Sciatic nerve (tissue), 2 donors: ENCODE measurements around the gene ZMAT3. TPM values are rescaled to one million over a fixed set of nuclear protein-coding genes. Genes with fewer than 3 reads are reported as not detected.
A peak's percentile ranks its signal among the peaks of the same experiment; 100 is the strongest.
"Not testable (repeated sequence)": the region's sequence is repeated elsewhere in the genome, so short reads cannot be mapped to it uniquely, and the experiment has no call there.

ENCODE experiments used
- ATAC-seq: fragments of 200-7000 bp; cut with Tn5 transposase; one replicate; pipeline ENCODE4 v1.9.1; 2020; ENCODE audit warnings: mild to moderate bottlenecking, moderate library complexity
- DNase-seq: peaks from one replicate; pipeline ENCODE4 v3.0.0-alpha.2; 2020; ENCODE audit warnings: low spot score
- intact Hi-C: fragments of 100-400 bp; cut with DNase I; formaldehyde crosslinking; loops from one replicate; pipeline ENCODE4 v1.14.2; 2022
- total RNA-seq: library from RNA; stranded (reverse); fragmentation: NEBNext Ultra II Directional; extraction: Animal tissue kit (Norgen Biotek cat#: 25700); gene quantifications from one replicate; pipeline ENCODE4 v1.2.1, GENCODE V29; 2021
- donor health status: DM: no; HTN: no; CAD: no.
- donor health status: DM: no; HTN: no; CAD: no.

ZMAT3 gene, protein sequence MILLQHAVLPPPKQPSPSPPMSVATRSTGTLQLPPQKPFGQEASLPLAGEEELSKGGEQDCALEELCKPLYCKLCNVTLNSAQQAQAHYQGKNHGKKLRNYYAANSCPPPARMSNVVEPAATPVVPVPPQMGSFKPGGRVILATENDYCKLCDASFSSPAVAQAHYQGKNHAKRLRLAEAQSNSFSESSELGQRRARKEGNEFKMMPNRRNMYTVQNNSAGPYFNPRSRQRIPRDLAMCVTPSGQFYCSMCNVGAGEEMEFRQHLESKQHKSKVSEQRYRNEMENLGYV
- 19.9 TPM for total RNA-seq

DNA sequence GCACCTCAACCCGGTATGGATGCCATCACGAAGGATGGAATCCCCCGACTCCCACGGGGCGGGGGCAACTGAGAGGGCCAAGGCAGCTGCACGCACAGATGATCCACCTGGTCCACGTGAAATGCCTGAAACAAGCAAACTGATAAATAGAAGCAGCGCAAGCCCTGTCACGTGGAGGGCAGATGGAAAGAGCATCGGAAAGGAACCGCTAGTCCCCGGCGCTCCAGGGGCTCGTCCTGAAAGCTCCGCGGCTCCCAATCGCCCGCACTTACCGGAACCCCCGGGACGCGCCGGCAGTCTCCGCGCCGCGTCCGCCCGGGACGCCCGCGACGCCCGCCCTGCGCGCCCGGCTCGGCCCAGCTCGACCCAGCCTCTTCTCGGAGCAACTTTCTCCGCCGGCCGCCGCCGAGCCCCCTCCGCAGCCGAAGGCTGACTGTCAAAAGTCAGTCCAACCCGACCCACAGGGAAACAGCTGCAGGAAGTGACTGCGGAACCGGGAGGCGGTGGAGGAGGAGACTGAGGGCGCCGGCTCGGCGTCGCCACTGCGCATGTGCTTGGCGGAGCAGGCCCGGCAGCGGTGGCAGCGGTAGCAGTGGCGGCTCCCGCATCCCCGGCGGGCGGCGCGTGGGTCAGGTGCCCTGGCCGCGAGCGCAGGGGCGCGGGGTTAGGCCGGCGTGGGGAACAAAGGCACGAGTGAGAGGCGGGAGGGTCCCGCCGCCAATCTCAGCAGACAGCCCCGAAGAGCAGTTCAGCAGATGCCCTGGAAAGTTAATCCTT lies at the start of gene ZMAT3:
TSS of gene ZMAT3 (minus strand) at position 487 of the 777 bp plus-strand sequence. CDS start 4,057 bp downstream, outside the sequence.
- DNase-seq (peak; percentile 91), ATAC-seq (peak; percentile 97)
- intact Hi-C loops = no loop called here

DNA sequence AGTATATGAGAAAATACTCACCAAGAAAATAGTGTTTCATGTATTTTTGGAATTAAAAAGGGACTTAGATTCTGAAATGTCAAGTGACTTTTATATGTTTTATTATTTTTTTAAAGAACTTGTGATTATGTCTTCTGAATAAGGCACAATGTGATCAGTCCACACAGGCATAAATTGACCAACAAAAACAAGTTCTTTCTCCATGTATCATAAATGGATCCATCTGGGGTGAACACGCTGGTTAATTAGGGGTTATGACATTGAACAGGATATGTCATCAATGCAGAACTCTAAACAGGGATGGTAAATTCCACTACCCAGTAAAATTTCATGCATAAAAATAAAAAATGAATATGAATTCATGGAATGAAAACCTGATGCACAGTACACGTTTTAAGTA lies 45.2 kb upstream of the ZMAT3 start:
- ATAC-seq = no peak

DNA sequence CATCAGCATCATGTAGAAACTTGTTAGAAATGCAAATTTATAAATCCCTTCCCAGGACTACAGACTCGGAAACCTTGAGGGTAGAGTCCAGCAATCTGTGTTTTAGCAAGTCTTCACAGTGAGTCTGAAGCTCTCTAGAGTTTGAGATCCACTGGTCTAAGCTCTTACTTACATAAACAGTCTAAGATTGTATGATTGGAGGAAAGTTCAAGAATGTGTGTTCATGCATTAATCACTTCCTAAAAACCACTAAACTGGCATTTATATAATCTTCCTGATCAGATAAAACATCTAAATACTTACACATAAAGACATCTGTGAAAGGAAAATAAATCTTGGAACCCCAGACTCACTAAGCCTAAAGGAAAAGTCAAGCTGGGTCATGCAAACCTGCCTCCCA lies 43.8 kb upstream of the ZMAT3 start:
- ATAC-seq, intact Hi-C loops, DNase-seq: not testable (repeated sequence)

More for the DNA sequence above, 45.2 kb upstream of the ZMAT3 start:
- intact Hi-C loops = no loop called here
- DNase-seq = no peak

DNA sequence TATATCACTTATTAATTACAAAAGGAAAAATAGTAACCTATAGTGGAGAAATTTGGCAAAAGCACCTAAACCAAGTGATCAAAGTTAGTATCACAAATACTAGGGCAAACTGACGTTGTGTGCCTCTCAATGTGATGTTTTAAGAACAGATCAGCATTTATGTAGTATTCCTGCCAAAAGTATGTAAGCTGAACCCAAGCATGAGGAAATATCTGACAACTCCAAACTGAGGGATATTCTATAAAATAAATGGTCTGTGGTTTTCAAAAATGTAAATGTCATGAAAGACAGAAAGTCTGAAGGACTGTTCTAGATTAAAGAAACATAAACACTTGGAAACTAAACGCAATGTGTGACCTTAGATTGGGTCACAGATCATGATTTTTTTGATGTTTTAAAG lies 42.3 kb upstream of the ZMAT3 start:
- DNase-seq (no peak), ATAC-seq (no peak)
- intact Hi-C loops = no loop called here

DNA sequence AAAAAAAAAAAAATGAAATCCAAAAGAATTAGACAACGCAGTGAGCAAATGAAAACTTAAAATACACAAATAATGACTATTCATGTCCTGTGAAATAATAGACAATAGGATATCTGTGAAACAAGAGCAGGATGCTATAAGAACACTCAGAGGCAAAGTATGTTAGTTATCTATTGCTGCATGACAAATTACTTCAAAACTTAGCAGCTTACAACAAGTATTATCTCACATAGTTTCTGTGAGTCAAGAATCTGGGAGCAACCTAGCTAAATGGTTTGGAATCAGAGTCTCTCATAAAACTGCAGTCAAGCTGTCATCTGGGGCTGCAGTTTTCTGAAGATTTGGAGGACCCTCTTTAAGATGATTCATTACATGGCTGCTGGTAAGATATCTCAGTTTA lies 36.5 kb upstream of the ZMAT3 start:
- ATAC-seq = no peak
- intact Hi-C loops = no loop called here

DNA sequence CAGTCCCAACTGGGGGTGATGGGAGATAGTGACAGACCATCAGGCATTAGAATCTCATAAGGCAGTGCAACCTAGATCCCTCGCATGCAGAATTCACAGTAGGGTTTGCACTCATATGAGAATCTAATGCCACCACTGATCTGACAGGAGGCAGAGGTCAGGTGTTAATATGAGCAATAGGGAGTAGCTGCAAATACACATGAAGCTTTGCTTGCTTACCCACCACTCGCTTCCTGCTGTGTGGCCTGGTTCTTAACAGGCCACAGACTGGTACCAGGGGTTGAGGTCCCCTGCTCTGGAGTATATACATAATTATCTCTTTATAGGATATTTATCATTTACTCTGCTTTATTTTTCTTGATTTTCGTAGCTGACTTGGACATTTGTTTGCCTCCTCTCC lies 36.0 kb upstream of the ZMAT3 start:
- intact Hi-C loops = no loop called here
- DNase-seq = no peak
- ATAC-seq = no peak

More for the DNA sequence above, 36.5 kb upstream of the ZMAT3 start:
- no peak for DNase-seq

DNA sequence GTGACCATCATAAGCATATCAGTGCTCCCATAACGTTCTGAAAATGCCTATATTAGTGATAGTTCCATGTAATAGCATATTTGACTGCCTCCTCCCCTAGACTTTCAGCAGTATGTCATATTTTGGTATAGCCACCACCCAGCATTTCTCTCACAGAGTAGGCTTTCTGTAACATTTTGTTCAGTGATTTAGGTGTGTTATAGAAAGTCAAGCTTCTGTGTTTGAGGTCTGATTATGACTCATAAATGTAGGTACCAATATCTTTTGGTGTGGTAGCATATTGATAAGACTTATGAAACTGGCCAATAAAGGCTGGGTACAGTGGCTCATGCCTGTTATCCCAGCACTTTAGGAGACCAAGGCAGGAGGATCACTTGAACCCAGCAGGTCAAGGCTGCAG lies 34.3 kb upstream of the ZMAT3 start:
- DNase-seq (no peak), ATAC-seq (no peak)
- intact Hi-C loops = no loop called here

DNA sequence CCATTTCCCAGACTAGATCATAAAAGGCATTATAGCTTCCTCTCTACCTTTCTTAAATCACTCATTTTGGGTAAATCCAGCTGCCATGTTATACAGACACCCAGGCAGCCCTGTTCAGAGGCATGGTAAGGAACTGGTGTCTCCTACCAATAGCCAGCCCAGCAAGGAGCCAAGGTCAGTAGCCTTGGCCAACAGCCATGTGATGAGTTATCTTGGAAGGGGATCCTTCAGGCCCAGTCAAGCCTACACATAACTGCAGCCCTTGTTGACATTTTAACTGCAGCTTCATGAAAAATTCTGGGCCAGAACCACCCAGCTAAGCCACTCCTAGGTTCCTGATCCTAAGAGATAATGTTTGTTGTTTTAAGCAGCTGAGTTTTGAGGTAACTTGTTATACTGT lies 29.0 kb upstream of the ZMAT3 start:
- intact Hi-C loops = no loop called here

DNA sequence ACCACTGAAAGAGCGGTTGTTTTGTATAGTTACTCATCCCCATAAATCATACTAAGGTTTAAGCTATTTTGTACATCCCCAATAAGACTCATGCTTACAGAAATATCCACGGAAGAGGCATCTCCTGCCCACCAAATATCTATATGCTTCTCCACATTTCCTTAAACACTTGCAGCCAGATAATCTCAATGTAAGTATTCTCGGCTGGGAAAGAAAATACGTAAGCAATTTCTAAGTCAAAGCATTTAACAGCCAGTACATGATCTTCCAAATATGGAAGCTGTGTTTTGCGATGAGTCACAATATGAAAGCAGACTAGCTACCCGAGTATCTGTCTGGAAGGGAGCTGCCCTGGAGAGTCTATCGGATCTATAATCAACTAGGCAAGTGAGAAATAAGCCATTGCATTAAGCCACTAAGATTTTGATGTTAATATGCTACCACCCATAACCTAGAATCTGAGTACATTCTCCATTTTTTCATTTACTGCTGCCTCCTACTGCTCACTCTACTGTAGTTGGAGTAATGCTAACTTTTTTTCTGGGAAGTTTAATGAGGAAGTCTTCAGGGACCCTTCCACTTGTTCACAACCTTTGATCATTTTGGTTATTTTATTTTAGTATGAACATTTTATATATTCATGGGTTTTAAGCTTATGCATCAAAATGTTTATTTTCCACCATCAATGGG lies 26.9 kb upstream of the ZMAT3 start:
- no peak for DNase-seq
- intact Hi-C loops = loop anchor here (10.0 kb wide), 1 partner anchor 196 kb away; no protein-coding TSS in a partner anchor
- ATAC-seq = no peak

More for the DNA sequence above, 29.0 kb upstream of the ZMAT3 start:
- DNase-seq = no peak
- peak; percentile 26 for ATAC-seq

DNA sequence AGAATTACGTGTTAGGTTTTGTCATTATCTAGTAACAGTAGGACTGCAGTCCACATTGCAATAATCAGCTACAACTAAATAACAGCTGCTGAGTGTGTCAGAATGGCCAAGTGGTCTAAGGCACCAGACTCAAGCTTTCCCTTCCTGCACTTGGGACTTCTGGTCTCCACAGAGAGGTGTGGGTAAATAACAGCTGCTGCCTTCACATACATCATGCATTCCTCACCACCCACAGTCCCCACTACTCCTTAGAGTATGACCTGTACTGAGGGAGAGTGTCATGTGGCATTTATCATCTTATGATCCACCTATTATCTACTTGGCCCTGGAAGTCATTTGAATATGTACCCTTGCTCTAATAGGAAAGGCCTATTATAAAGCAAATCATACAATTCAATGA lies 22.2 kb upstream of the ZMAT3 start:
- DNase-seq (no peak), ATAC-seq (no peak)
- intact Hi-C loops = loop anchor here (10.0 kb wide), 1 partner anchor 201 kb away; no protein-coding TSS in a partner anchor

DNA sequence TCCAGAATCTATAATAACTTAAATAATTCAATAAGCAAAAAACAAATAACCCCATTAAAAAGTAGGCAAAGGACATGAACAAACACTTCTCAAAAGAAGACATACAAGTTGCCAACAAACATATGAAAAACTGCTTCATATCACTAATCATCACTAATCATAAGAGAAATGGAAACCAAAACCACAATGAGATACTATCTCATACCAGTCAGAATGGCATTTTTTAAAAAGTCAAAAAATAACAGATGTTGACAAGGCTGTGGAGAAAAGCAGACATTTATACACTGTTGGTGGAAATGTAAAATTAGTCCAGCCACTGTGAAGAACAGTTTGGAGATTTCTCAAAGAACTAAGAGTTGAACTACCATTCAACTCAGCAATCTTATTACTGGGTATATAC lies 19.5 kb upstream of the ZMAT3 start:
- DNase-seq (no peak), ATAC-seq (no peak)
- intact Hi-C loops = loop anchor here (10.0 kb wide), 1 partner anchor 204 kb away; no protein-coding TSS in a partner anchor

DNA sequence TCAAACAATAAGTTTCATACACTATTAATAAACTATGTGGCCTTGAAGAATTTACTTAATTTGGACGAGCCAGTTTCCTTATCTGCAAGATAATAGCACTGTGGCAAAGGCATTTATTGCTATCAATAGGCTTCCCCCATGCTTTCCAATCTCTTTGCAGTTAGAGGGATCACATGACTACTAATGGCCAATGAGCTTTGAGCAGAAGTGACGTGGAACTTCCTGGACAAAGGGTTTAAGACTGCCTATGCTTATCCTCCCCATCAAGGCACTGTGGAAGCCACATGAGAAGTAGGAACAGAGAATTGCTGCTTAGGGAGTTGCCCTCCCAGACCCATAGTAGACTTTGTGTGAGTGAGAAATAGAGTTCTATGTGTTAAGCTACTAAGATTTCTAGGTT lies 16.7 kb upstream of the ZMAT3 start:
- intact Hi-C loops = no loop called here
- no peak for ATAC-seq

DNA sequence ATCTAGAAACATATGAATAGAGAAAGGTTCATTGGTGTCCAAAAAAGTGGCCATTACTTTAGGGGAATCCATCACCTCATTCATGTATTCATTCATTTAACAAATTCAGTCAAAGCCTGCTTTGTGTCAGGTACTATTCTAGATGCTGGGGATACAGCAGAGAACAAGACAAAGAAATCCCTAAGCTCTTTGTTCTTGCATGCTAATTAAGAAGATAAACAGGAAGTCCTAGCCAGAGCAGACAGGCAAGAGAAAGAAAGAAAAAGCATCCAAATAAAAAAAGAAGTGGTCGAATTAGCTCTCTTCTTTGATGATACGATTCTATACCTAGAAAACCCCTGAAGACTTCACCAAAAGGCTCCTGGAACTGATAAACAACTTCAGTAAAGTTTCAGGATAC lies 12.4 kb upstream of the ZMAT3 start:
- no peak for DNase-seq
- no peak for ATAC-seq
- intact Hi-C loops = no loop called here

More for the DNA sequence above, 16.7 kb upstream of the ZMAT3 start:
- DNase-seq = no peak

DNA sequence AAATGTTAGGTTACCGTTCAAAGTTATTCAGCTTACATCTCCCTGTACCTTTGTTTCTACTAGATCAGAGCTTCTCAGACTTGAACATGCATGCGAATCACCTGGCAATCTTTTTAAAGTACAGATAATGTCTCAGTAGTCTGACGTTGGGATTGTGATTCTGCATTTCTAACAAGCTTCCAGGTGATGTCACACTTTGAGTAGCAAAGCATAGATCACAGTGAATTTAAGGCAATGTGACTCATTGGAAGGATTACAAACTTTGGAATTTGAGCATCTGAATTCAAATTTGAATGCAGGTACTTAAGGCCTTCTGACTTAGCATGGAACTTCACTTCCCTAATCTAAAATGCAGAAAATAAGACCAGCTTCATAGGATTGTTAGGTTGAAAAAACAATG lies 10.8 kb upstream of the ZMAT3 start:
- DNase-seq (no peak), ATAC-seq (no peak)
- intact Hi-C loops = no loop called here

DNA sequence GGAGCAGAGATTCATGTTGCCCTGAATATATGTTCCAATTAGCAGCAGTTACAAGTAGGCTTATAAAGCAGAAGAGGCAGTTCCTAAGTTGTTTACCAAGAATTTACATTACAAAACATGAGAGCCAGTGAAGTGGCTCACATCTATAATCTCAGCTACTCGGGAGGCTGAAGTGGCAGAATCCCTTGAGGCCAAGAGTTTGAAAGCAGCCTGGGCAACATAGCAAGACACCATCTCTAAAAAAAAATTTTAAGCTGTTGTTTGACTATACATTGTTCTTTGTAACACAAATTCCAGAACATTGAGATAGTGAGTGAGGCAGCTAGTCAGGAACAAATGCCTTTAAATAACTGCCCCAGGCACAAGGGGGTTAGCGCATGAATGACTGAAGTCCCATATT lies 10.3 kb upstream of the ZMAT3 start:
- no peak for DNase-seq
- intact Hi-C loops = no loop called here
- no peak for ATAC-seq

DNA sequence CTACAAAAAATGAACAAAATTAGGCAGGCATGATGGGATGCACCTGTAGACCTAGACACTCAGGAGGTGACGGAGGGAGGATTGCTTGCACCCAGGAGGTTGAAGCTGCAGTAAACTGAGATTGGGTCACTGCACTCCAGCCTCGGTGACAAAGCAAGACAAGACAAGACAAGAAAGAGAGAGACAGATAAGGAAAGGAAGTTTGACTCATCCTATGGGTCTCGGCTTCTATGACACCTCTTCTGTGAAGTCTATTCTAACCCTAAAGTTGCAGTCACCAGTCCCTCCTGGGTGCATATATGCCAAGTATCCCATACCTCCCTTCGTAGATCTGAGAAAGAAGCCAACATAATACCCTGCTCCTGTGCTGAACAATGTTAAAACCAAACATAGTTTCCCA lies 7.9 kb upstream of the ZMAT3 start:
- ATAC-seq (no peak), DNase-seq (no peak)
- intact Hi-C loops = no loop called here

DNA sequence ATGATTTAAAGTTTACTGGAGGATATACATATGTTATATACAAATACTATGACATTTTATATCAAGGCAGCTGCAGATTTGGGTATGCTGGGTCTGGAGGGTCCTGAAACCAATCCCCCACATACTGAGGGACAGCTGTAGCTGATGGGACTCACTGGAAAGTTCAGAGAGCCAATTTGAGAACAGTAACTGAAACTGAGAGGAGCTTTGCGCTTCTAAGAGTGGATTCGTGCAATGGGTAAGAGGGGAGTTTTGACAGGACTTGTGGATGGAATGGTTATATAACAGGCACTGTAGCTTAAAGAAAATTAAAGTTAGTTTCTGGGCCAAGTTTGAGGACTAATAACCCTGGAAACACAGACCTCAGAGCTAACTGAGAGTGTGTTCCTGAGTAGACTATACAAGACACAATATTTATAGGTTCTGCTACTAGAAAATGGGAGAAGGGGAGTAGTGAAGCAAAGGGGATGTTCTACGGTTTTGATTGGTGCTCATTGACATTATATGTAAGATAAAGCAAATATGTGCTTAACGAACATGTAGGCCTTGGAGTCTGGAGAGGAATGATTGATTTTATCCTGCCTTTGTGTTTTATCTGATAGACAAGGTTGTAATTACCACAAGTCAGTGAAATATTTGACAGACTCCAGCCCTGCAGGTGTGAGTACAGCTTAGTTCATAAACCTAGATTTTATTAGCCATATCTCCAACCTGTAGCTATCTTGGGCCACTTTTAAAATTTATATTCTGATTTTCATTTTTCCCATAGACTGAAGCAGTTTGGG lies 4.8 kb upstream of the ZMAT3 start:
- intact Hi-C loops = no loop called here
- ATAC-seq (no peak), DNase-seq (no peak)

DNA sequence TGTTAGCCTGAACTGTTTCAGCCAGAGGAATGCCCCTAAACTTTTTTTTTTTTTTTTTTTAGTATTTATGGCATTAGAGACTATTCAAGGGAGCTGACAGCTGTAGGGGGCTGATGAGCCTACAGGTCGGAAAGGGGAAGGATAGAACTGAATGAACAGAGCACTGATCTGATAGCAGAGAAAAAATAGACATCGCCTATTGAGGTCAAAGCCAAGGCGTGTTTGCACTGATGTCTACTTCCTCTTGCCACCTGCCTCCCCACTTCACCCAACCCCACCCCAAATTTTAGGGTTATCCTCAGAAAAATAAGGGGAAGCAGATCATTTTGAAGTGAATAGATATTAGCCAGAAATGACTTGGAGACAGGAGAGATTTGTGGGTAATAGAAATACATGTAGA lies 3.0 kb upstream of the ZMAT3 start:
- no peak for ATAC-seq
- intact Hi-C loops = loop anchor here (1.0 kb wide), 1 partner anchor 15 kb away; no protein-coding TSS in a partner anchor
- DNase-seq = no peak

DNA sequence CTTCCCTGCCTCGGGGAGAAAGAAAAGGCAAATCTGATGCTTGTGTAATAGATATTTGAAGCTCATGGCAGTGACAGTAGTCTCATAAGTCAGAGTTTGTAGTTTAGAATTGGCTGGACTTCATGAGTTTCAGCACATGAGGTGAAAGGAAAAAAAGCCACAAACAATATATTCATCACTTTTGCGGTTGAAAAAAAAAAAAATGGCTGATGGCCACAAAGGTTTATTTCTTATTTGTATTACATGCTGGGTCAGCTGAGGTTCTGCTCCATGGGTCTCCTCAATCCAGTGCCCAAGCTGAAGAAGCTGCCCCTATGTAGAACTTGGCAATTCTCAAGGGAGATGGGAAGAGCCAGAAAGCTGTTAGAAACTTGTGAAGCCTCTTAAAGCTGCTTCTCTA lies 2.2 kb upstream of the ZMAT3 start:
- no peak for ATAC-seq
- intact Hi-C loops = loop anchor here (1.0 kb wide), 1 partner anchor 15 kb away; no protein-coding TSS in a partner anchor

More for the DNA sequence above, 2.2 kb upstream of the ZMAT3 start:
- no peak for DNase-seq
